H9 (cell line): ENCODE measurements around the gene RMC1. TPM values are rescaled to one million over a fixed set of nuclear protein-coding genes. Genes with fewer than 3 reads are reported as not detected.

Experiments used
- DNase-seq: peaks from one replicate; pipeline ENCODE4 v3.0.0-alpha.2; 2017
- H2AFZ ChIP-seq: one replicate; pipeline ENCODE4 v1.6.1; 2013; ENCODE audit warnings: mild to moderate bottlenecking, low read length, control low read depth, moderate library complexity
- H2AK5ac ChIP-seq: 2 replicates; pipeline ENCODE4 v1.6.1; 2013; ENCODE audit warnings: low read length, control low read depth, mixed read lengths; ENCODE audit not compliant: insufficient read length
- H2BK120ac ChIP-seq: one replicate; pipeline ENCODE4 v1.6.1; 2013; ENCODE audit warnings: low read depth, mild to moderate bottlenecking, low read length, control low read depth, inconsistent platforms; ENCODE audit not compliant: poor library complexity, severe bottlenecking
- H2BK12ac ChIP-seq: 2 replicates; pipeline ENCODE4 v1.6.1; 2013; ENCODE audit warnings: low read length, control low read depth, mixed read lengths, low read depth; ENCODE audit not compliant: insufficient read length
- H2BK15ac ChIP-seq: 2 replicates; pipeline ENCODE4 v1.6.1; 2013; ENCODE audit warnings: low read depth, low read length, control low read depth
- H2BK20ac ChIP-seq: one replicate; pipeline ENCODE4 v1.6.1; 2013; ENCODE audit warnings: low read depth, mild to moderate bottlenecking, low read length, control low read depth, inconsistent platforms; ENCODE audit not compliant: poor library complexity, severe bottlenecking
- H2BK5ac ChIP-seq: 2 replicates; pipeline ENCODE4 v1.6.1; 2013; ENCODE audit warnings: low read length, control low read depth, mixed read lengths; ENCODE audit not compliant: insufficient read length
- H3K14ac ChIP-seq: 2 replicates; pipeline ENCODE4 v1.6.1; 2013; ENCODE audit warnings: low read length, control low read depth; ENCODE audit not compliant: insufficient read depth
- H3K18ac ChIP-seq: 2 replicates; pipeline ENCODE4 v1.6.1; 2013; ENCODE audit warnings: low read depth, mild to moderate bottlenecking, mixed read lengths, low read length, control low read depth; ENCODE audit not compliant: insufficient read length
- H3K23ac ChIP-seq: 2 replicates; pipeline ENCODE4 v1.6.1; 2013; ENCODE audit warnings: low read length, control low read depth, mixed read lengths, low read depth; ENCODE audit not compliant: insufficient read length
- H3K23me2 ChIP-seq: 2 replicates; pipeline ENCODE4 v1.6.1; 2013; ENCODE audit warnings: low read depth, mild to moderate bottlenecking, mixed read lengths, low read length, control low read depth; ENCODE audit not compliant: insufficient read length, poor library complexity, severe bottlenecking
- H3K27ac ChIP-seq: 2 replicates; pipeline ENCODE4 v1.5.1; 2013; ENCODE audit warnings: low read length, control low read depth, mixed read lengths, low read depth; ENCODE audit not compliant: insufficient read length
- H3K27me3 ChIP-seq: 2 replicates; pipeline ENCODE4 v1.6.1; 2013; ENCODE audit warnings: low read length, control low read depth, inconsistent platforms; ENCODE audit not compliant: insufficient read depth
- H3K4ac ChIP-seq: 2 replicates; pipeline ENCODE4 v1.6.1; 2013; ENCODE audit warnings: low read depth, mild to moderate bottlenecking, control low read depth, inconsistent platforms, low read length, moderate library complexity
- H3K4me1 ChIP-seq: 2 replicates; pipeline ENCODE4 v1.6.1; 2013; ENCODE audit warnings: low read length, control low read depth, inconsistent platforms; ENCODE audit not compliant: insufficient read depth
- H3K4me2 ChIP-seq: 2 replicates; pipeline ENCODE4 v1.6.1; 2013; ENCODE audit warnings: low read length, control low read depth, mixed read lengths; ENCODE audit not compliant: insufficient read length, insufficient read depth
- H3K56ac ChIP-seq: 2 replicates; pipeline ENCODE4 v1.6.1; 2013; ENCODE audit warnings: low read depth, mild to moderate bottlenecking, mixed read lengths, low read length, control low read depth; ENCODE audit not compliant: insufficient read length
- H3K79me1 ChIP-seq: 2 replicates; pipeline ENCODE4 v1.6.1; 2013; ENCODE audit warnings: low read depth, mild to moderate bottlenecking, moderate library complexity, low read length, control low read depth, inconsistent platforms; ENCODE audit not compliant: insufficient read depth, poor library complexity, severe bottlenecking
- H3K79me2 ChIP-seq: 2 replicates; pipeline ENCODE4 v1.6.1; 2013; ENCODE audit warnings: low read length, control low read depth, inconsistent platforms; ENCODE audit not compliant: insufficient read depth
- H3K9ac ChIP-seq: 2 replicates; pipeline ENCODE4 v1.6.1; 2013; ENCODE audit warnings: low read length, control low read depth, mixed read lengths; ENCODE audit not compliant: insufficient read length; ENCODE audit errors: extremely low read depth
- H3K9me3 ChIP-seq: one replicate; pipeline ENCODE4 v1.6.1; 2013; ENCODE audit warnings: low read depth, low read length, inconsistent platforms; ENCODE audit not compliant: control insufficient read depth
- H3T11ph ChIP-seq: one replicate; pipeline ENCODE4 v1.6.1; 2013; ENCODE audit warnings: mild to moderate bottlenecking, low read length, control low read depth, inconsistent platforms
- H4K20me1 ChIP-seq: one replicate; pipeline ENCODE4 v1.6.1; 2013; ENCODE audit not compliant: control insufficient read depth, insufficient read length, insufficient read depth
- H4K5ac ChIP-seq: 2 replicates; pipeline ENCODE4 v1.6.1; 2013; ENCODE audit warnings: low read depth, mild to moderate bottlenecking, mixed read lengths, low read length, control low read depth; ENCODE audit not compliant: insufficient read length
- H4K8ac ChIP-seq: replicated peaks from 2 replicates; pipeline ENCODE4 v1.6.1; 2013; ENCODE audit warnings: low read length, control low read depth, mixed read lengths, low read depth; ENCODE audit not compliant: insufficient read length
- H4K91ac ChIP-seq: 2 replicates; pipeline ENCODE4 v1.6.1; 2013; ENCODE audit warnings: low read depth, mild to moderate bottlenecking, moderate library complexity, mixed read lengths, low read length, control low read depth; ENCODE audit not compliant: insufficient read length
- H3K27ac Mint-ChIP-seq, 3 experiments: 2 replicates in 2 of 3; 3 replicates in 1 of 3; pipeline ENCODE4 v1.8.0; 2020 to 2021; ENCODE audit warnings: mixed read lengths in 3 of 3, mild to moderate bottlenecking in 1 of 3, moderate library complexity in 1 of 3
- H3K27me3 Mint-ChIP-seq: 2 replicates; pipeline ENCODE4 v1.8.0; 2021; ENCODE audit warnings: low read depth, mild to moderate bottlenecking, moderate library complexity, mixed read lengths
- H3K36me3 Mint-ChIP-seq, 3 experiments: 2 replicates in 2 of 3; 3 replicates in 1 of 3; pipeline ENCODE4 v1.8.0; 2020 to 2021; ENCODE audit warnings: low read depth in 3 of 3, mixed read lengths in 3 of 3; ENCODE audit not compliant: insufficient read depth in 1 of 3
- H3K4me1 Mint-ChIP-seq, 2 experiments: 2 replicates each; pipeline ENCODE4 v1.8.0; 2020; ENCODE audit warnings: mixed read lengths in 2 of 2
- H3K4me3 Mint-ChIP-seq, 2 experiments: 2 replicates in 1 of 2; 3 replicates in 1 of 2; pipeline ENCODE4 v1.8.0; 2020 to 2021; ENCODE audit warnings: mild to moderate bottlenecking in 2 of 2, mixed read lengths in 2 of 2, moderate library complexity in 1 of 2
- H3K9me3 Mint-ChIP-seq, 2 experiments: 2 replicates in 1 of 2; 3 replicates in 1 of 2; pipeline ENCODE4 v1.8.0; 2020; ENCODE audit warnings: mild to moderate bottlenecking in 2 of 2, mixed read lengths in 2 of 2, moderate library complexity in 1 of 2
- WGBS: extraction: QIAGEN DNeasy Blood & Tissue Kit; methylation state at CpG from one replicate; pipeline ENCODE4 v1.1.7; 2013; ENCODE audit warnings: missing lambda C conversion rate, low lambda C conversion rate, mixed read lengths; ENCODE audit not compliant: insufficient read length; ENCODE audit errors: extremely low coverage; 5-methylcytosine and 5-hydroxymethylcytosine counted together
- total RNA-seq: library from RNA; stranded (reverse); gene quantifications from 2 replicates; pipeline ENCODE4 v1.2.1, GENCODE V29; 2021
- TF ChIP-seq, protein P1 (sequence below): fragments of 200-600 bp; sonication (generic); conservative IDR thresholded peaks from 3 replicates; pipeline ENCODE4 v1.8.0; 2021; ENCODE audit warnings: antibody characterized with exemption, mild to moderate bottlenecking

The RMC1 gene
- total RNA-seq, 1 experiment from 2014 or later = 21.3 TPM

DNA sequence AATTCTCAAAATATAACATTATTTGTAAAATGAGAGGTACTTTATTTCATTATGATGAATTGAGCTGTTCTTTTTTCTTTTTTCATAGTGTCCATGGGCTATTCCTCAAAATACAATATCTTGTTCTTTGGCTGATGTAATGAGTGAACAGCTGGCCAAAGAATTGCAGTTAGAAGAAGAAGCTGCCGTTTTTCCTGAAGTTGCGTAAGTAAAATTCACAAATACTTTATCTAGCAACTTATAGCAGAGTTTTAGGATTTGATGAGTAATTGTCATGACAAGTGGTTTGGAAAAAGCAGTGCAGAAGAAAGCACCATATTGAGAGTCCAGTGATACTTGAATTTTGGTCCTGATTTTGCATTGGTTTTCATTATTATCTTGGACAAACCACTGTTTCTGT lies 40.4 kb upstream of the RMC1 start:
- Histone ChIP-seq H3K79me2 (0 out of 2 replicates have a peak, but pooled peaks cover 1% of the 10 kb centered on the region), H3K56ac (no peak overlapping the region), H4K5ac (no peak overlapping the region), H3K79me1 (no peaks in the 10 kb centered on the region), H3T11ph (no peak overlapping the region), H2BK120ac (no peak overlapping the region), H3K9me3 (no peaks in the 10 kb centered on the region), H2BK5ac (no peak overlapping the region), H4K8ac (no peak overlapping the region), H4K20me1 (no peaks in the 10 kb centered on the region), H3K4me2 (no peak overlapping the region), H3K27me3 (no peaks in the 10 kb centered on the region), H3K27ac (no peak overlapping the region), H3K23me2 (no peaks in the 10 kb centered on the region), H3K9ac (no peak overlapping the region), H3K14ac (no peak overlapping the region), H3K23ac (no peak overlapping the region), H2AK5ac (no peak overlapping the region), H2BK12ac (no peak overlapping the region), H2AFZ (no peak overlapping the region), H2BK15ac (no peak overlapping the region), H4K91ac (no peak overlapping the region), H3K18ac (no peak overlapping the region), H3K4me1 (no peaks in the 10 kb centered on the region), H2BK20ac (no peak overlapping the region), H3K4ac (no peak overlapping the region)
- WGBS = no CpG with 5 or more reads among the region's 2 CpGs
- Mint-ChIP-seq H3K4me1 (no peaks in the 10 kb centered on the region), H3K27me3 (no peaks in the 10 kb centered on the region), H3K9me3 (no peaks in the 10 kb centered on the region), H3K27ac (no peak overlapping the region), H3K4me3 (no peak overlapping the region), H3K36me3 (peaks cover 12 to 45% (median 36%) of the 10 kb centered on the region in 3 experiments; a peak in 6 of 7 replicates)
- no peak for DNase-seq
- TF ChIP-seq, protein P1, sequence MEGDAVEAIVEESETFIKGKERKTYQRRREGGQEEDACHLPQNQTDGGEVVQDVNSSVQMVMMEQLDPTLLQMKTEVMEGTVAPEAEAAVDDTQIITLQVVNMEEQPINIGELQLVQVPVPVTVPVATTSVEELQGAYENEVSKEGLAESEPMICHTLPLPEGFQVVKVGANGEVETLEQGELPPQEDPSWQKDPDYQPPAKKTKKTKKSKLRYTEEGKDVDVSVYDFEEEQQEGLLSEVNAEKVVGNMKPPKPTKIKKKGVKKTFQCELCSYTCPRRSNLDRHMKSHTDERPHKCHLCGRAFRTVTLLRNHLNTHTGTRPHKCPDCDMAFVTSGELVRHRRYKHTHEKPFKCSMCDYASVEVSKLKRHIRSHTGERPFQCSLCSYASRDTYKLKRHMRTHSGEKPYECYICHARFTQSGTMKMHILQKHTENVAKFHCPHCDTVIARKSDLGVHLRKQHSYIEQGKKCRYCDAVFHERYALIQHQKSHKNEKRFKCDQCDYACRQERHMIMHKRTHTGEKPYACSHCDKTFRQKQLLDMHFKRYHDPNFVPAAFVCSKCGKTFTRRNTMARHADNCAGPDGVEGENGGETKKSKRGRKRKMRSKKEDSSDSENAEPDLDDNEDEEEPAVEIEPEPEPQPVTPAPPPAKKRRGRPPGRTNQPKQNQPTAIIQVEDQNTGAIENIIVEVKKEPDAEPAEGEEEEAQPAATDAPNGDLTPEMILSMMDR = no peak
